Kidney capillary endothelial cell (primary cell): ENCODE results near the gene ZNF616.
"Not testable (repeated sequence)": the region's sequence is repeated elsewhere in the genome, so short reads cannot be mapped to it uniquely, and the experiment has no call there.

Experiments used
- DNase-seq: peaks from one replicate; pipeline ENCODE4 v3.0.0-alpha.2; 2018; ENCODE audit warnings: low spot score

ZNF616 gene

DNA sequence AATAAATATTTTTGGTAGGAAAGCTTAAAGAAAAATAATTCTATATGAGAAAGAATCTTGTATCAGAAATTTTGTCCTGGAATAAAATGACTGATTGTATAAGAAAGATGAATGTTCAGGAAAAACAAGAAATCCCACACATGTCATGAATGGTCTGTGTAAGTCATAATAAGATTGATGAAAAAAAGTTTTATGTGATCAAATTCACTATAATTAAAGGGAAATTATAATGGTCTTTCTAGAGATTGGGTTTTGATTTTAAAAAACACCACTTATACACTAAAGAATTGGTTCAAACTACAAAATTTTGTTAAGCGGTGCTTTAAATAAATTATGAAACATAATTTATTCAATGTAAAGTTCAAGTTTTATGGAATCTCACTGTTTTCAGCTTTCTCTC, 37.0 kb downstream of the ZNF616 start:
- DNase-seq: no peak

- DNase-seq: no peak
Observed at GRCh38 chr19:52101866-52102562, 37.7 kb downstream of the ZNF616 start.

DNA sequence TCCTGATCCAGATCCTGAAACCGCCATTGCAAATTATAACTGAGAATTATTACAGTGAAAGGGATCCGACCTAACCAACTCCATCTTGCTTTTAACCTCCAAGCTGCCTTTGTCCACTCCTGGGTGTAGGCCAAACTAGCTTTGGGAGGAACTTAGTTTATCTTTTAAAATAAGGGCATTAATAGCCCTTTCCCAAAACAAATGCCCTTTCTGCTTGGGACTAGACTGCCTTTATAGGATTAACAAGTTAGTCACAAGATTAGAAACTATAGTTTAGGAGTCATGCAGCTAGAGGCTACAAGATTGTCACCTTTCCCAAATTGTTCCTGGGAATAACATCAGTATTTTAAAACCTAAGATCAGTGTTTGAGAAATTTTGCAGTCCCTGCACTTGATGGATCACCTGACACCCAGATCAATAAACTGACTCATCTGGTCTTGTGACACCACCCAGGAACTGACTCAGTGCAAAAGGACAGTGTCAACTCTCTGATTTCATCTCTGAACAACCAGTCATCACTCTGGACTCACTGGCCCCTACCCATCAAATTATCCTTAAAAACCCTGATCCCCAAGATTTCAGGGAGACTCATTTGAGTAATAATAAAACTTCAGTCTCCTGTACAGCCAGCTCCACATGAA, 40.1 kb downstream of the ZNF616 start:
- DNase-seq: no peak

DNA sequence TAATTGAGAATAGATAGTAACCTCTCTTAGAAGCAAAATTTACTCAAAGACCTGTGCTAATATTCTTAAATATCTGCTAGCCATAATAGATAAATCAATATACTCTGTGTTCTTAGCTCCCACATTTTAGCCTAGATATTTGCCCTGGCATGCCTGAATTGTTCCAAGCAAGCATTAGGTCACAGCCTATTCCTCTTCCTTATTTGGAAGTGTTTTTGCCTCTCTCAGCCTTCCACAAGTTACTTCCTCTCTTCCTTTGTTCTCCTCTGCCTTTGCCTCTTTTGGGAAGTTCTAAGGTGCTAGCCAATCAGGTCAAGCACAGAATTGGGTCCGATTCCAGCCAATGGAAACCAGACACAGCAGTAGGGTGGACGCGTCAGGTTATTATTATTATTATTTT, 43.3 kb downstream of the ZNF616 start:
- DNase-seq: not testable (repeated sequence)

DNA sequence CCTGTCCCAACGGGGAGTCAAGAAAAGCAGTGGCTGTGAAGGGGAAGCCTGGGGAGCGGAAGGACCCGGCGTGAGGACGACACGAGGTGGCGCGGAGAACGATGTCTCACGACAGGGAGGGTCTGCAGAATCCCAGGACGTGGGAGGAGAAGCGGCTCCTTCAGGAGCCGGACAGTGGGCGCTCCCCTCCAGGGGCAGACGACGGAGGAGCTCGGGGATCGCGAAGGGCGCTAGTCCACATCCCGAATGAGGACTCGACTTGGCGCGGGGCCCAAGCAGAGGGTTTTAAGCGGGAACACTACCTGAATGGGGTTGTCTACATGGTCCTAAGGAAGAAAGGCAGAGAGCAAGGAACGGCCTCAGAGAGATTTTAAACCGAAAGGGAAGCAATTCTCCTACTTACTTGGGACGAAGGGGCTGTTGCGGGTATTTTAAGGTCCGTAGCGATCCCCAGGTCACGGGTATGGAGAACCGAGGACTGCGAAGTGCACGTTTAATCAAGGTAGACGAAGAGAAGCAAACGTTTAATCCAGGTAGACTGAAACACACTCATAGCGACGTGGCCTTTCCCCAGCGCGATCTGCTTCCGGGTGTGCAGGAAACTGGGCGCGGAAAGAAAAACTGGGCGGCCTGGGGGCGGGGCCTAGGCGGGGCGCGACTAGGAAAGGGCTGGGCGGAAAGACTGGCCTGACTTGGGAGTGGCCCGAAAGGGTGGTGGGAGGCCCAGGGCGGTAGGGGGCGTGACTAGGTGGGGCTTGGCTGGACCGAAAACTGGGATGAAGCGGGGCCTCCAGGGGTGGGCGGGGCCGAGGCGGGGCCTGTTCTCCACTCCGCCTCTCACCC, 44.3 kb downstream of the ZNF616 start, which contains the start of gene ZNF841:
Gene ZNF841, minus strand, starts transcription at position 594 of the 843 bp plus-strand sequence. CDS start 10,964 bp downstream, outside the sequence.
- DNase-seq: peak; percentile 88

DNA sequence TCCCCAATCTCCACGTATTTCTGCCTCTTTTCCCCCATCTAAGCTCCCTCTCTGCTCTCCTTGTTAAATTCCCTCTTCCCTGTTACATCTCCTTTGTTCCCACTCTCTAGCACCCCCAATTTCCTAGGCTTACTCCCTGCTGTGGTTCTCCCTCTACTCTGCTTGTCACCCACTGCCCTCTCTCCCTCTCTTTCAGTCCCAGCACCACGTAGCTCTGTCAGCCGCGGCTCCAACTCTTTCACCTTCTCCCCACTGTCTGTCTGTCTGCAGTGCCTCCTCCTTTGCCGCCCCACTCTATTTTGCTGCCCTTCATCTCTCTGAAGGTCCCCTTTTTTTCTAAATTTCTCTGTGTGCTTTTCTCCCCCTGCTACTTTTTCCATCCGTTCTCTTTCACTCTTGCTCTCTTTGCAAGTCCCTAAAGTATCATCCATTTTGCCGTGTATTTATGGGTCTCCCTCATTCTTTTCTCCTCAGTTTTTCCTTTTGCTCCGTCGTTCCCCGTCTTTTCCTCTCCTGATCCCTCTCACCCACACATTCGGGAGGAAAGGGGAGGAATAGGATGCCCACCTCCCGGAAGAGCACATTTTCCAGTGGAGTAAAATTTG, 45.1 kb downstream of the ZNF616 start:
- DNase-seq: peak; percentile 2

- DNase-seq: no peak
Observed at GRCh38 chr19:52086481-52086880, 53.3 kb downstream of the ZNF616 start.

DNA sequence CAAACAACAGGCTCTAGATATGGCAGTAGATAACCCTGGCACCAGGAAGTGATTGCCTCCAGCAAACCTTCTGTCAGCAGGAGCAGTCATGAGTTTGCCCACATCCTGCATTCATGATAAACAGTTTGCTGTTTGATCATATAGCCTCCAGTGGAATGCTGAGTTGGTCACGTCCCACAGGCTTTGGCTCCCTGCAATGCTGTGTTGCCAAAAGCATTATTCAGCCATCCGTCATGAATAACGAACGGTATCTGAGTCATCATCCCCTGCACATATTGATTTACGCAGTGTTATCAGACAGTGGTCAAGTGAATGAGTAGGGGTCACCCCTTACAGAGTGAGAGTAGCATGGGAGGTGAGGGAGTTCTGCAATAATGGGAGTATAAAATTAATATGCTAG, 69.2 kb downstream of the ZNF616 start:
- no peak for DNase-seq

GRCh38 chr19:52069653-52070052, 70.1 kb downstream of the ZNF616 start:
- no peak for DNase-seq

GRCh38 chr19:52066258-52066863, 73.4 kb downstream of the ZNF616 start:
- no peak for DNase-seq

- DNase-seq: no peak
Observed at GRCh38 chr19:52065399-52065798, 74.3 kb downstream of the ZNF616 start.
